CD4-positive, alpha-beta T cell treated with Interleukin-2 at 100 ng/mL for 4 hours (primary cell): Measurements from ENCODE around the gene C15orf39.
"Not testable (repeated sequence)": the region's sequence is repeated elsewhere in the genome, so short reads cannot be mapped to it uniquely, and the experiment has no call there.

ENCODE experiments used
- DNase-seq: peaks from one replicate; pipeline ENCODE4 v3.0.0-alpha.2; 2020; ENCODE audit warnings: low spot score

The C15orf39 gene

DNA sequence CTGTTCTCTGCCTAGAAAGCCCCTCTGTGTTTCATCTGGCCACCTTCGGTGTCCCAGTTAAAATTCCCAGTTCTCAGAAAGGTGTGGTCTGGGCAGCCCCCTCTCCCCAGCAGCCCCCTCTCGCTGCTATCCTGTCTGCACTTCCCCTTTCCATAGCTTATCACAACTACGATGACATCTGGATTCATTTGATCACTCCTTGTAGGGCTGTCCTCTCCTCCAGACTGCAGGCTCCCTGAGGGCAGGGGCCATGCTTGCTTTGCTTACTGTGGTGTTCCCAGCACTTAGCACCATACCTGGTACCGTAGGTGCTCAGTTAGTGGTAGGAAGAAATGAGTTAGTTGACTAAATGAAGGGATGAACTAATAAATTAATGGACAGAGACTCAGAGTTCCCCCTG, 30.2 kb downstream of the C15orf39 start:
- no peak for DNase-seq

GRCh38 chr15:75232252-75232813, 30.7 kb downstream of the C15orf39 start:
- no peak for DNase-seq

DNA sequence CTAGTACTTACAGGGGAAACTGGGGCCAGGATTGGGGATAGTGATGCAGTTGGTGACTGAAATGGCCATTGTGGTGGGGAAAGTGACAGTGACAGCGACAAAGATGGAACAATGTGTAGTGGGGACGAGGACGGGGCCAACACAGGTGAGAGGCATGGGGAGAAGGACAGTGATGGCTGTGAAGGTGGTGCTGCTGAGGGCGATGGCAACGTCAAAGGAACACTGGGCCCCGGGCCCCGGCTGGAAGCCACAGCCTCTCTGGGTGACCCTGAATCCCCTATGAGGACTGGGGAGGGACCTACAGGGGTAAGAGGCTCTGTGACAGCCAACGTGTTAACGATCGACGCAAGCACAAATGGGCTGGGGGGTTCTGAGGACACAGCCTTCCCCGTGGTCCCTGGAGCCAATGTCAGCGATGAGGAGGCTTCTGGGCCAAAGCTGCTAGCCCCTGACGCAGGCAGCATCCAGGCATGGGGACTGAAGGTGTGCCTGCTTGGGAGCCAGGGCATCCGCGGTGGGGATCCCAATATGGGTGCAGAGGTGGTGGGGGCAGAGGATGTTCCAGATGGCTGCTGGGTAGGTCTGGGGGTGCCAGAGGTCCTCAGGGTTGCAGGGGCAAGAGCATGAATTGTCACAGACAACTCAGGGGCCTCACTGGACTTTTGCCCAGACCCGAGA, 31.3 kb downstream of the C15orf39 start:
- no peak for DNase-seq

GRCh38 chr15:75233504-75234190, 32.0 kb downstream of the C15orf39 start:
- DNase-seq: no peak

GRCh38 chr15:75234191-75234810, 32.6 kb downstream of the C15orf39 start:
- no peak for DNase-seq

DNA sequence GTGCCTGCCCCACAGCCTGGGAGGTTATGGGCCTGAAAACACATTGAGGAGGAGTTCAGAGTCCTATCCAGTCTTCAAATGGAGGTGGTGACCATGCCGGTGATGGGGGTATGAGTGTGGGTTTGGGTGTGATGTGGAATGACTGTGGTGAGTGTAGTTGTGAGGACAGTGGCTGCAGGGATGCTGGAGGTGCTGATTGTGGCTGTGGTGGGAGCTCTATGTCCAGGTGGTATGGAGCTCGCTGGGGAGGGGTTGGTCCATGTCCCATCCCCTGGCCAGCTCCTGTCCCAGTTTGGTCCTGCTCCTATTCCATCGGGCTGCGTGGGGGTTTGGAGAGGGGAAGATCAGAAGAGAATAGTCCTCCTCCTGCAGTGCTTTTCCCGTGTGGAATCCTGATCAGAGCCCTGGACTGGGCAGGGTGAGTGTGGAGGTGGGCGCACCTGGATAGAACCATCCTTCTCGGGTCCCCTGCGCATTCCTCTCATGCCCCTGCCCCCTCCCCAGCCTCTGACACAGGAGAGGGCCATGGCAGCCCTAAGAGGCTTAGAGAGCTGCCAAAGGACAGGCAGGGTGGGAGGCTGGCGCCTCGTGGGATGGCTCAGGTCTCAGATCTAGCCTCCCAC, 33.5 kb downstream of the C15orf39 start:
- no peak for DNase-seq

DNA sequence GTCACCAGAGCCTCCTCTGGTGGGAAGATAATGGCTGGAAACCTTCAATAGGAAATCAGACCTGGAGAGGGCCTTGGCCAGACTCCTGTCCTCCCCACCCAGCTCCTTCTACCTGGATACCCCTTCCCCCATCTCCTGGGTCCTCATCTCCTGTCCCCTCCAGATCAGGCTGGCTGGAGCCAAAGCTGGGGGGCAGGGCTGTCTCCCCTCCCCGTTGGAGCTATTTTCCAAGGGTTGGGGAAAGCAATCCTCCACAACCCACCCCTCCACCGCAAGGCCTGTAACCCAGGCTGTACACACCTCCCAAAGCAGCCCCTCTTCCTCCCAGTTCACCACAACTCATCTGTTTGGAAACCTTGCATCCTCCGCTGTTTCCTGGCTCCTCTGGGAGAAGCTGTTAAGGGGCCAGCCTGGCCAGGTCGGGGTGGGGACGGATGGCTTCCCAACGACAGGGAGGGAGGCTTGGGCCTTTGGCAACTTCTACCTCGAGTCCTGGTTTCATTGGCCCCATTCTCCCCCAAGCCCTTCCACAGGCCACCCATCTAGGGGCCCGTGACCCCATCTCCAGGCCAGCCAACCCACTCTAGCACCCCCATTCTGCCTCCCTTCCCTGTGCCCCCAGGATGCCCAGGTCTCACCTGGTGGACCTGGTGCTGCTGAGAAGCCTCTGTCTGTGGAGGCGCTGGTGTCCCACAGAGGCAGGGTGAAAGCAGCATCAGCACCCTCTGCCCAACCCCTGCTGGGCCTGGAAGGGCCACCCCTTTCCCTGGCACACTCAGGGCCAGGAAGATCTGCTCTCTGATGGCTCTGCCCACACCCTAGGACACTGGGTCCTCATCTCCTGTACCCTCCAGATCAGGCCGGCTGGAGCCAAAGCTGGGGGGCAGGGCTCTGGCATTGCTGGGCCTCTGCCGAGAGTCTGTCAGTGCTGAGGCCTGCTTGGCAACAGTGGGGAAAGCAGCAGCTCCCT, 34.4 kb downstream of the C15orf39 start:
- no peak for DNase-seq

DNA sequence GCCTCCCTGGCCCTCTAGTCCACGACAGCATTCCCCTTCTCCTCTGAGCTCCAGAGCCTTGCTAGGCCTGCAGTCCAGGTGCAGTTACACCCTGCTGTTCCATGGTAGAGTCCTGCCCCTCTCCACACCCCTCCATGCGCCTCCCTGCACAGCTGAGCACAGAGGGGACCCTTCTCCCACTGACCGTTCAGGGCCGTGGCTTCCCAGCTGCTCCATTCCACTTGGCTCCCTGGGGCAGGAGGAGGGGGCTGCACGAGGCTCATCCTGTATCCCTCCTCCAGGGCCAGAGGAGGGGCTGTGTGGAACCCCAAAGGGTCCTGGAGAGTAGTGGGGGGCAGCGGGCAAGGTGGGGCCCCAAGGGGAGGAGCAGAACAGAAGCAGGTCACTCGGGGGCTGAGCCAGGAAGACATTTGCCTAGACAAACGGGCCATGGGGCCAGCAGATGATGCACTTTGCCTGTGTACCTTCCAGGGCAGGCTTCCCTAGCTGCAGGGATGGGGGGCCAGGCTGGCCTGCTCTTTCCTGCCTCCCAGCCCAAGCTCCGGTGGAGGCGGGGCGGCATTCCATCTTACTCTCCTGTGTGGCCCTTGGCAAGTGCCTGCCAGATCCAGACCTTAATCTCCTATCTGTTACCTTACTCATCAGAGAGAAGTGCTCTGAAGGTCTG, 35.8 kb downstream of the C15orf39 start:
- no peak for DNase-seq

DNA sequence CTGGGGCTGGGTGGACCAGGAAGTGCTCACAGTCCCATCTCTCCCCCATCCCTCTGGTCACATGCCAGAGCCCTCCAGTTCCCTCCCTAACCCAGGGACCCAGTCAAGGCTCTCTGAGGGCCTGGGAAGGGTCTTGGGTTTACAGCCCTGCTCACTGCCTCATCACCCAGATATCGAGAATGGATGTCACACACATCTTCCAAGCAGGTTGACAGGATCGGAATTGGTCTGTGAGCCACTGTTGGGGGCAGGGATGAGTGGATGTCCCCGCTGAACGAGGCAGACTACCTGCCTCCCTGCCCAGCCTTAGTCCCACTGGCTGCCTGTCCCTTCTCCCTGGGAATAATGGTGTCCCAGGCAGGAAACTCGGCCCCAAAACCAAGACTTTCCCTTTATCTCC, 36.5 kb downstream of the C15orf39 start:
- no peak for DNase-seq

GRCh38 chr15:75245741-75246140, 44.1 kb downstream of the C15orf39 start:
- DNase-seq: not testable (repeated sequence)

- DNase-seq: not testable (repeated sequence)
These were observed 47.3 kb downstream of the C15orf39 start for GRCh38 chr15:75248991-75249390.

DNA sequence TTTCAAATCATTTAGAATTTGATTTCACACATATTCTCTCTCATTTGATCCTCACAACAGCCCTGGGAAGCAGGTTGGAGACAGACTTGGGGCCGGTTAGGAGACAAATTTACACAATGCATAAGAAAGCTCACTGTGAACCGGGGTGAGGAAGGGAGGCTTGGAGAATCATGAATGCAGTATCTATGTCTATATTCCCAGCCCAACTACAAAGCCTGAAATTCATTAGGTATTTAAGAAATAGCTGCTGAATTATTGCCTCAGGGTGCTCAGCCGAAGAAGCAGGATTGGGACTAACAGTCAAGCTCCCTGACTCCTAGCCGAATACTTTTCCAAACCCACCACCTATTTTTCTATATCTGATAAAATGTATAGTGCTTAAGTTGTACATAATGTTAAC, 48.0 kb downstream of the C15orf39 start:
- DNase-seq: no peak

- DNase-seq: not testable (repeated sequence)
These were observed 49.7 kb downstream of the C15orf39 start for GRCh38 chr15:75251343-75251742.

DNA sequence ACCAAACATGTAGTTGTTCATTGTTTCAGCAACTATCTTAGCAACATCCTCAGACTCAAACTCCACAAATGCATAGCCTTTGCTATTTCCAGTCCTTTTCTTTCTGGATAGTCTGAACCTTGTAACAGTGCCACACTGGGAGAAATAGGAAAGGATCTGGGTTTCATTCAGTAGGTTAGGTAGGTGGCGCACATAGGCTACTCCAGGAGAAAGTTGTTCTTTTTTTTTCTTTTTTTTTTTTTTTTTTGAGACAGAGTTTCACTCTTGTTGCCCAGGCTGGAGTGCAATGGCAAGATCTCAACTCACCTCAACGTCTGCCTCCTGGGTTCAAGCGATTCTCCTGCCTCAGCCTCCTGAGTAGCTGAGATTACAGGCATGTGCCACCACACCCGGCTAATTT, 50.6 kb downstream of the C15orf39 start:
- not testable (repeated sequence) for DNase-seq

GRCh38 chr15:75258034-75258433, 56.4 kb downstream of the C15orf39 start, which contains the start of gene GOLGA6C:
Gene GOLGA6C, plus strand, starts transcription at chr15:75258334. Its CDS starts 265 bp downstream, at chr15:75258599.
- DNase-seq: not testable (repeated sequence)

GRCh38 chr15:75258620-75259343, 57.1 kb downstream of the C15orf39 start:
- DNase-seq: not testable (repeated sequence)

- DNase-seq: not testable (repeated sequence)
These were observed 58.2 kb downstream of the C15orf39 start for GRCh38 chr15:75259873-75260272.
